ENCODE measurements around the gene MAPK10. TPM values are rescaled to one million over a fixed set of nuclear protein-coding genes. Genes with fewer than 3 reads are reported as not detected.

Gene MAPK10
- total RNA-seq, 1 experiment from 2014 or later: 5.2 TPM

DNA sequence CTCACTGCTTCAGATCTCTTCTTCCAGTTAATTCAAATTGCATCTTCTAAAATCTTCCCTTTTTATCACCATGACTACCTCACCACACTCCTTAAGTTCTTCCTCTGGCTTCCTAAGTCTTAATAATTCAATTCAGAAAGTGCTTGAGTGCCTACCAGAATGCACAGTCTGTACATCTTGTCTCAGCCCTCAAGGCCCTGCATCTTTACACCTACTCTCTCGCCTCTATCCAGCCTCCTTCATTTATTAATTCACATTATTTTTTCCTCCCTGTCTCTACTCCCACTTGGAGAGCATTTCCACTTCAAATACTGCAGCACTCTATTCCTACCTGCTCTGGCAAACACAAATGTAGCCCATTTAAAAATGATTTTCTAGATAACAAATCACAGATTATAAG, 90.5 kb downstream of the MAPK10 start (continued):
- TF ChIP-seq, protein P1, sequence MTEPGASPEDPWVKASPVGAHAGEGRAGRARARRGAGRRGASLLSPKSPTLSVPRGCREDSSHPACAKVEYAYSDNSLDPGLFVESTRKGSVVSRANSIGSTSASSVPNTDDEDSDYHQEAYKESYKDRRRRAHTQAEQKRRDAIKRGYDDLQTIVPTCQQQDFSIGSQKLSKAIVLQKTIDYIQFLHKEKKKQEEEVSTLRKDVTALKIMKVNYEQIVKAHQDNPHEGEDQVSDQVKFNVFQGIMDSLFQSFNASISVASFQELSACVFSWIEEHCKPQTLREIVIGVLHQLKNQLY (CRISPR knock-in tag; IDR thresholded peaks at IDR 0.05): no peak

DNA sequence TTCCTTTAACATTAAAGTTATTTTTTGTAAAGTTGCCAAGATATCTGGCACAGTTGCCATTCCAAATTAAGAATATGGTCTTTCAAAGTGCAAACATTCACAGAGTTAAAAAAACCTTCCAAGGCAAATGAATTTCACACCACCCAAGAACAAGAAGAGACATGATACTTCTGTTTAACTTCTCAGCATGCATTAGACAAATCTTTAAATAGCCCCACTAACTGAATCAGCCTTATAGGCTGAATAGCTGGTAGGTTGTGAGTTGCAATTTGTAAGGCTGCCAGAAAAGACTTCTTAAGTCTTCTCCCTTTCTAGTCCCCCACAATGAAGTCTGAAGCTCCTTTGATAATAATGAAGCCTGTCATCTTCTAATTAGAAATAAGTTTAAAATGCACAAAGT, 95.6 kb downstream of the MAPK10 start:
- H3K27ac Mint-ChIP-seq: no peak overlapping the region
- ChIA-PET CTCF (no interaction called here), POLR2A (no interaction called here)
- no peak for DNase-seq (ENCODE audit: low spot score)
- ATAC-seq: no peak
- H3K9me3 Mint-ChIP-seq: no peaks in the 10 kb centered on the region
- TF ChIP-seq, protein P2, sequence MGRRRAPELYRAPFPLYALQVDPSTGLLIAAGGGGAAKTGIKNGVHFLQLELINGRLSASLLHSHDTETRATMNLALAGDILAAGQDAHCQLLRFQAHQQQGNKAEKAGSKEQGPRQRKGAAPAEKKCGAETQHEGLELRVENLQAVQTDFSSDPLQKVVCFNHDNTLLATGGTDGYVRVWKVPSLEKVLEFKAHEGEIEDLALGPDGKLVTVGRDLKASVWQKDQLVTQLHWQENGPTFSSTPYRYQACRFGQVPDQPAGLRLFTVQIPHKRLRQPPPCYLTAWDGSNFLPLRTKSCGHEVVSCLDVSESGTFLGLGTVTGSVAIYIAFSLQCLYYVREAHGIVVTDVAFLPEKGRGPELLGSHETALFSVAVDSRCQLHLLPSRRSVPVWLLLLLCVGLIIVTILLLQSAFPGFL (CRISPR knock-in tag; IDR thresholded peaks at IDR 0.05; ENCODE audit: borderline replicate concordance): no peak
- TF ChIP-seq, protein P3, sequence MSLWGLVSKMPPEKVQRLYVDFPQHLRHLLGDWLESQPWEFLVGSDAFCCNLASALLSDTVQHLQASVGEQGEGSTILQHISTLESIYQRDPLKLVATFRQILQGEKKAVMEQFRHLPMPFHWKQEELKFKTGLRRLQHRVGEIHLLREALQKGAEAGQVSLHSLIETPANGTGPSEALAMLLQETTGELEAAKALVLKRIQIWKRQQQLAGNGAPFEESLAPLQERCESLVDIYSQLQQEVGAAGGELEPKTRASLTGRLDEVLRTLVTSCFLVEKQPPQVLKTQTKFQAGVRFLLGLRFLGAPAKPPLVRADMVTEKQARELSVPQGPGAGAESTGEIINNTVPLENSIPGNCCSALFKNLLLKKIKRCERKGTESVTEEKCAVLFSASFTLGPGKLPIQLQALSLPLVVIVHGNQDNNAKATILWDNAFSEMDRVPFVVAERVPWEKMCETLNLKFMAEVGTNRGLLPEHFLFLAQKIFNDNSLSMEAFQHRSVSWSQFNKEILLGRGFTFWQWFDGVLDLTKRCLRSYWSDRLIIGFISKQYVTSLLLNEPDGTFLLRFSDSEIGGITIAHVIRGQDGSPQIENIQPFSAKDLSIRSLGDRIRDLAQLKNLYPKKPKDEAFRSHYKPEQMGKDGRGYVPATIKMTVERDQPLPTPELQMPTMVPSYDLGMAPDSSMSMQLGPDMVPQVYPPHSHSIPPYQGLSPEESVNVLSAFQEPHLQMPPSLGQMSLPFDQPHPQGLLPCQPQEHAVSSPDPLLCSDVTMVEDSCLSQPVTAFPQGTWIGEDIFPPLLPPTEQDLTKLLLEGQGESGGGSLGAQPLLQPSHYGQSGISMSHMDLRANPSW (CRISPR knock-in tag; conservative IDR thresholded peaks at IDR 0.05; ENCODE audit: low read depth): no peak
- H3K36me3 Mint-ChIP-seq: no peaks in the 10 kb centered on the region
- peaks cover 11% of the 10 kb centered on the region for H3K4me1 Mint-ChIP-seq
- H3K4me3 Mint-ChIP-seq: no peak overlapping the region
- no peaks in the 10 kb centered on the region for H3K27me3 Mint-ChIP-seq (ENCODE audit: low read depth)

DNA sequence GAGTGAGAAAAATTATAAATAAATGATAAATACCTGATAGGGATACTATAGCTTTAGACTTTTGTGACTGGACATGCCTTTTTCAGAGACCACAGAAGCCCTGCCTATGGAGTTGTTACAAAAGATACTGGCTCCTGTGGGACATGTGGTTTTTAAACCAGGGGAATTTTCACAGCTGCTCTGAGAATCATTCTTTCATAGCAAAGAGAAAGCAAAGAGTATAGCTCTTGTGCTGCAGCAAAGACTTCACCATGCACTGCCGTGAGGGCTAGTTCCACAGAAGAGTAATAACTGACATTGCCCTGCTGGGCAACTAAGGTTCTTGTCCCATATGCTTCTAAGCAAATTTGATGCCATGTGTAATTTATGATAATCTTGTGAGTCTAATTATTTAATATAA, 98.2 kb downstream of the MAPK10 start:
- ATAC-seq (no peak), DNase-seq (ENCODE audit: low spot score) (no peak)
- ChIA-PET POLR2A (no interaction called here), CTCF (interaction anchor here (0.6 kb wide), 1 partner anchor 1390 kb away, joined by 3 read pairs; no protein-coding TSS in a partner anchor)
- H3K36me3 Mint-ChIP-seq: no peaks in the 10 kb centered on the region
- H3K4me3 Mint-ChIP-seq: no peak overlapping the region
- H3K4me1 Mint-ChIP-seq: peaks cover 11% of the 10 kb centered on the region
- no peaks in the 10 kb centered on the region for H3K27me3 Mint-ChIP-seq (ENCODE audit: low read depth)
- no peaks in the 10 kb centered on the region for H3K9me3 Mint-ChIP-seq
- H3K27ac Mint-ChIP-seq: no peak overlapping the region
- TF ChIP-seq ZNF232 (CRISPR knock-in tag; IDR thresholded peaks at IDR 0.05) (no peak), SOX15 (CRISPR knock-in tag; IDR thresholded peaks at IDR 0.05) (no peak), ESRRA (CRISPR knock-in tag; IDR thresholded peaks at IDR 0.05; ENCODE audit: borderline replicate concordance) (no peak), TP53 (CRISPR knock-in tag; IDR thresholded peaks at IDR 0.05) (no peak), EMX1 (CRISPR knock-in tag; IDR thresholded peaks at IDR 0.05) (no peak), NR3C1 (CRISPR knock-in tag; conservative IDR thresholded peaks at IDR 0.05; ENCODE audit: low read depth) (no peak), FOXK1 (CRISPR knock-in tag; IDR thresholded peaks at IDR 0.05) (no peak), CREB1 (CRISPR knock-in tag; IDR thresholded peaks at IDR 0.05) (no peak)
- TF ChIP-seq, protein P4, sequence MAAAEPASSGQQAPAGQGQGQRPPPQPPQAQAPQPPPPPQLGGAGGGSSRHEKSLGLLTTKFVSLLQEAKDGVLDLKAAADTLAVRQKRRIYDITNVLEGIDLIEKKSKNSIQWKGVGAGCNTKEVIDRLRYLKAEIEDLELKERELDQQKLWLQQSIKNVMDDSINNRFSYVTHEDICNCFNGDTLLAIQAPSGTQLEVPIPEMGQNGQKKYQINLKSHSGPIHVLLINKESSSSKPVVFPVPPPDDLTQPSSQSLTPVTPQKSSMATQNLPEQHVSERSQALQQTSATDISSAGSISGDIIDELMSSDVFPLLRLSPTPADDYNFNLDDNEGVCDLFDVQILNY (CRISPR knock-in tag; IDR thresholded peaks at IDR 0.05): no peak
- TF ChIP-seq, protein P5, sequence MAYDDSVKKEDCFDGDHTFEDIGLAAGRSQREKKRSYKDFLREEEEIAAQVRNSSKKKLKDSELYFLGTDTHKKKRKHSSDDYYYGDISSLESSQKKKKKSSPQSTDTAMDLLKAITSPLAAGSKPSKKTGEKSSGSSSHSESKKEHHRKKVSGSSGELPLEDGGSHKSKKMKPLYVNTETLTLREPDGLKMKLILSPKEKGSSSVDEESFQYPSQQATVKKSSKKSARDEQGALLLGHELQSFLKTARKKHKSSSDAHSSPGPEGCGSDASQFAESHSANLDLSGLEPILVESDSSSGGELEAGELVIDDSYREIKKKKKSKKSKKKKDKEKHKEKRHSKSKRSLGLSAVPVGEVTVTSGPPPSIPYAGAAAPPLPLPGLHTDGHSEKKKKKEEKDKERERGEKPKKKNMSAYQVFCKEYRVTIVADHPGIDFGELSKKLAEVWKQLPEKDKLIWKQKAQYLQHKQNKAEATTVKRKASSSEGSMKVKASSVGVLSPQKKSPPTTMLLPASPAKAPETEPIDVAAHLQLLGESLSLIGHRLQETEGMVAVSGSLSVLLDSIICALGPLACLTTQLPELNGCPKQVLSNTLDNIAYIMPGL (CRISPR knock-in tag; IDR thresholded peaks at IDR 0.05): no peak
- TF ChIP-seq, protein P6, sequence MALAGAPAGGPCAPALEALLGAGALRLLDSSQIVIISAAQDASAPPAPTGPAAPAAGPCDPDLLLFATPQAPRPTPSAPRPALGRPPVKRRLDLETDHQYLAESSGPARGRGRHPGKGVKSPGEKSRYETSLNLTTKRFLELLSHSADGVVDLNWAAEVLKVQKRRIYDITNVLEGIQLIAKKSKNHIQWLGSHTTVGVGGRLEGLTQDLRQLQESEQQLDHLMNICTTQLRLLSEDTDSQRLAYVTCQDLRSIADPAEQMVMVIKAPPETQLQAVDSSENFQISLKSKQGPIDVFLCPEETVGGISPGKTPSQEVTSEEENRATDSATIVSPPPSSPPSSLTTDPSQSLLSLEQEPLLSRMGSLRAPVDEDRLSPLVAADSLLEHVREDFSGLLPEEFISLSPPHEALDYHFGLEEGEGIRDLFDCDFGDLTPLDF (CRISPR knock-in tag; IDR thresholded peaks at IDR 0.05): no peak
- TF ChIP-seq, protein P7, sequence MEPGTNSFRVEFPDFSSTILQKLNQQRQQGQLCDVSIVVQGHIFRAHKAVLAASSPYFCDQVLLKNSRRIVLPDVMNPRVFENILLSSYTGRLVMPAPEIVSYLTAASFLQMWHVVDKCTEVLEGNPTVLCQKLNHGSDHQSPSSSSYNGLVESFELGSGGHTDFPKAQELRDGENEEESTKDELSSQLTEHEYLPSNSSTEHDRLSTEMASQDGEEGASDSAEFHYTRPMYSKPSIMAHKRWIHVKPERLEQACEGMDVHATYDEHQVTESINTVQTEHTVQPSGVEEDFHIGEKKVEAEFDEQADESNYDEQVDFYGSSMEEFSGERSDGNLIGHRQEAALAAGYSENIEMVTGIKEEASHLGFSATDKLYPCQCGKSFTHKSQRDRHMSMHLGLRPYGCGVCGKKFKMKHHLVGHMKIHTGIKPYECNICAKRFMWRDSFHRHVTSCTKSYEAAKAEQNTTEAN (CRISPR knock-in tag; IDR thresholded peaks at IDR 0.05): no peak
- TF ChIP-seq, protein P8, sequence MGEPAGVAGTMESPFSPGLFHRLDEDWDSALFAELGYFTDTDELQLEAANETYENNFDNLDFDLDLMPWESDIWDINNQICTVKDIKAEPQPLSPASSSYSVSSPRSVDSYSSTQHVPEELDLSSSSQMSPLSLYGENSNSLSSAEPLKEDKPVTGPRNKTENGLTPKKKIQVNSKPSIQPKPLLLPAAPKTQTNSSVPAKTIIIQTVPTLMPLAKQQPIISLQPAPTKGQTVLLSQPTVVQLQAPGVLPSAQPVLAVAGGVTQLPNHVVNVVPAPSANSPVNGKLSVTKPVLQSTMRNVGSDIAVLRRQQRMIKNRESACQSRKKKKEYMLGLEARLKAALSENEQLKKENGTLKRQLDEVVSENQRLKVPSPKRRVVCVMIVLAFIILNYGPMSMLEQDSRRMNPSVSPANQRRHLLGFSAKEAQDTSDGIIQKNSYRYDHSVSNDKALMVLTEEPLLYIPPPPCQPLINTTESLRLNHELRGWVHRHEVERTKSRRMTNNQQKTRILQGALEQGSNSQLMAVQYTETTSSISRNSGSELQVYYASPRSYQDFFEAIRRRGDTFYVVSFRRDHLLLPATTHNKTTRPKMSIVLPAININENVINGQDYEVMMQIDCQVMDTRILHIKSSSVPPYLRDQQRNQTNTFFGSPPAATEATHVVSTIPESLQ (CRISPR knock-in tag; IDR thresholded peaks at IDR 0.05): no peak
- TF ChIP-seq, protein P9, sequence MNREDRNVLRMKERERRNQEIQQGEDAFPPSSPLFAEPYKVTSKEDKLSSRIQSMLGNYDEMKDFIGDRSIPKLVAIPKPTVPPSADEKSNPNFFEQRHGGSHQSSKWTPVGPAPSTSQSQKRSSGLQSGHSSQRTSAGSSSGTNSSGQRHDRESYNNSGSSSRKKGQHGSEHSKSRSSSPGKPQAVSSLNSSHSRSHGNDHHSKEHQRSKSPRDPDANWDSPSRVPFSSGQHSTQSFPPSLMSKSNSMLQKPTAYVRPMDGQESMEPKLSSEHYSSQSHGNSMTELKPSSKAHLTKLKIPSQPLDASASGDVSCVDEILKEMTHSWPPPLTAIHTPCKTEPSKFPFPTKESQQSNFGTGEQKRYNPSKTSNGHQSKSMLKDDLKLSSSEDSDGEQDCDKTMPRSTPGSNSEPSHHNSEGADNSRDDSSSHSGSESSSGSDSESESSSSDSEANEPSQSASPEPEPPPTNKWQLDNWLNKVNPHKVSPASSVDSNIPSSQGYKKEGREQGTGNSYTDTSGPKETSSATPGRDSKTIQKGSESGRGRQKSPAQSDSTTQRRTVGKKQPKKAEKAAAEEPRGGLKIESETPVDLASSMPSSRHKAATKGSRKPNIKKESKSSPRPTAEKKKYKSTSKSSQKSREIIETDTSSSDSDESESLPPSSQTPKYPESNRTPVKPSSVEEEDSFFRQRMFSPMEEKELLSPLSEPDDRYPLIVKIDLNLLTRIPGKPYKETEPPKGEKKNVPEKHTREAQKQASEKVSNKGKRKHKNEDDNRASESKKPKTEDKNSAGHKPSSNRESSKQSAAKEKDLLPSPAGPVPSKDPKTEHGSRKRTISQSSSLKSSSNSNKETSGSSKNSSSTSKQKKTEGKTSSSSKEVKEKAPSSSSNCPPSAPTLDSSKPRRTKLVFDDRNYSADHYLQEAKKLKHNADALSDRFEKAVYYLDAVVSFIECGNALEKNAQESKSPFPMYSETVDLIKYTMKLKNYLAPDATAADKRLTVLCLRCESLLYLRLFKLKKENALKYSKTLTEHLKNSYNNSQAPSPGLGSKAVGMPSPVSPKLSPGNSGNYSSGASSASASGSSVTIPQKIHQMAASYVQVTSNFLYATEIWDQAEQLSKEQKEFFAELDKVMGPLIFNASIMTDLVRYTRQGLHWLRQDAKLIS (CRISPR knock-in tag; IDR thresholded peaks at IDR 0.05; ENCODE audit: borderline replicate concordance): no peak

Data from WTC11 (cell line).